Measurements from ENCODE around the gene CD274. TPM values are rescaled to one million over a fixed set of nuclear protein-coding genes. Genes with fewer than 3 reads are reported as not detected.

CD274 gene
- total RNA-seq, 1 experiment from 2014 or later, result not detected

DNA sequence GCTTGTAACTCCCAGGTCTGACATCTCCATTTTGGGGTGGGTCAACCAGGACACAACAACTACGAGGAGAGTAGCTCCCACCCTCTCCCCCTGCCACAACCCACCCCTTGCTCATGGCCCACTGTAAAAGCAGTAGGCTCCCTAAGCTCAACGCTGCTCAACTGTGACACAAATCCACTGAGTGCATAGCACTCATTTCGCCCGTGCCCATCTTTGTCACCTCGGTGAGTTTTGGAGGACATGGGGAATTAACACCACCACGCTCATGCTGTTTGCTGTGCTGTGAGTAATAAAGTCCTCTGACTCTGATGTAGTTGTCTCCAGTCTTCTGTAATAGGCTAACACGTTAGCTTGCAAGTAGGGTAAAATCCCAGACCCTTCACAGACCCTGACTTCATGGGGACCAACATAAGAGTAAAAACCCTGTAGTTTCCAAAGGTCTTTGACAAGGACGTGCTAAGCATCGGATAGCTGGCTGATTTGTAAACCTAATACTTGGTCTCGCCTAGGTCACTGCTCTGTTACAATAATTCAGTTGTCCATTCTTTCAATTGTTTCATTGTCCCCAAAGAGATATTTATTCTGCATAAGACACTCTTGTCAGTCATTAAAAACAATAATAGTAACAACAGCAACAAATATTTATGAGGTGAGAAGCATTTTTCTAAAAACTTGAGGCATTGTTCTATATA, 20.3 kb upstream of the CD274 start:
- Histone ChIP-seq H3K18ac (ENCODE audit: insufficient read length, low read depth, low read length) (no peak overlapping the region), H3K79me2 (ENCODE audit: insufficient read depth, low read length) (no peaks in the 10 kb centered on the region), H4K5ac (ENCODE audit: insufficient read length, low read depth, low read length) (no peak overlapping the region), H3K23ac (ENCODE audit: insufficient read length, low read depth, low read length) (no peak overlapping the region), H2BK15ac (ENCODE audit: low read depth, low read length) (no peak overlapping the region), H3K79me1 (ENCODE audit: insufficient read depth, low read depth, low read length, poor library complexity, severe bottlenecking) (no peaks in the 10 kb centered on the region), H2BK120ac (ENCODE audit: low read depth, low read length, poor library complexity, severe bottlenecking) (no peak overlapping the region), H2BK20ac (ENCODE audit: low read depth, low read length, poor library complexity, severe bottlenecking) (no peak overlapping the region), H3K4me2 (ENCODE audit: insufficient read depth, insufficient read length, low read length) (no peak overlapping the region), H3K14ac (ENCODE audit: insufficient read depth, low read length) (no peak overlapping the region), H3K27ac (ENCODE audit: insufficient read length, low read depth, low read length) (no peak overlapping the region), H4K20me1 (ENCODE audit: control insufficient read depth, insufficient read depth, insufficient read length) (no peaks in the 10 kb centered on the region), H3K4me1 (ENCODE audit: insufficient read depth, low read length) (no peaks in the 10 kb centered on the region), H2AFZ (ENCODE audit: low read length) (no peak overlapping the region), H3K9ac (ENCODE audit: extremely low read depth, insufficient read length, low read length) (no peak overlapping the region), H4K8ac (replicated peaks; ENCODE audit: insufficient read length, low read depth, low read length) (no peak overlapping the region), H3K23me2 (ENCODE audit: insufficient read length, low read depth, low read length, poor library complexity, severe bottlenecking) (no peaks in the 10 kb centered on the region), H2BK12ac (ENCODE audit: insufficient read length, low read depth, low read length) (no peak overlapping the region), H3K4ac (ENCODE audit: low read depth, low read length) (no peak overlapping the region), H3T11ph (ENCODE audit: low read length) (no peak overlapping the region), H4K91ac (ENCODE audit: insufficient read length, low read depth, low read length) (no peak overlapping the region), H2AK5ac (ENCODE audit: insufficient read length, low read length) (no peak overlapping the region), H2BK5ac (ENCODE audit: insufficient read length, low read length) (no peak overlapping the region), H3K27me3 (ENCODE audit: insufficient read depth, low read length) (no peaks in the 10 kb centered on the region), H3K9me3 (ENCODE audit: control insufficient read depth, low read depth, low read length) (no peaks in the 10 kb centered on the region), H3K56ac (ENCODE audit: insufficient read length, low read depth, low read length) (no peak overlapping the region)
- Mint-ChIP-seq H3K9me3 (peaks cover 20 to 25% of the 10 kb centered on the region in 2 experiments), H3K4me1 (peaks cover 7 to 11% of the 10 kb centered on the region in 2 experiments), H3K27ac (no peak overlapping the region), H3K36me3 (ENCODE audit: insufficient read depth in 1 of 3, low read depth in 3 of 3) (peaks cover 29 to 37% (median 35%) of the 10 kb centered on the region in 3 experiments), H3K27me3 (ENCODE audit: low read depth) (no peaks in the 10 kb centered on the region), H3K4me3 (no peak overlapping the region)
- no peak for TF ChIP-seq CTCF (conservative IDR thresholded peaks at IDR 0.05)
- DNase-seq, result no peak
- no CpG with 5 or more reads among the region's 10 CpGs for WGBS (ENCODE audit: extremely low coverage, insufficient read length, low lambda C conversion rate)

Data from H9 (cell line).